Activated T-cell treated with anti-CD3 and anti-CD28 coated beads for 4 hours (primary cell): ENCODE data around the gene ZBTB21.

Experiments used
- DNase-seq: peaks from one replicate; pipeline ENCODE4 v3.0.0-alpha.2; 2020

The ZBTB21 gene

GRCh38 chr21:41987310-41987709, 22.9 kb downstream of the ZBTB21 start:
- no peak for DNase-seq

GRCh38 chr21:41985662-41986416, 24.3 kb downstream of the ZBTB21 start:
- no peak for DNase-seq

GRCh38 chr21:41983229-41983628, 26.9 kb downstream of the ZBTB21 start:
- DNase-seq, result no peak

- DNase-seq, result no peak
Measured at GRCh38 chr21:41980561-41980960, 29.6 kb downstream of the ZBTB21 start.

GRCh38 chr21:41979751-41980369, 30.3 kb downstream of the ZBTB21 start:
- no peak for DNase-seq

- no peak for DNase-seq
Measured at GRCh38 chr21:41979335-41979734, 30.8 kb downstream of the ZBTB21 start.

- no peak for DNase-seq
Measured at GRCh38 chr21:41977034-41977950, 32.9 kb downstream of the ZBTB21 start.

GRCh38 chr21:41976611-41977010, 33.5 kb downstream of the ZBTB21 start:
- no peak for DNase-seq

- DNase-seq, result no peak
Measured at GRCh38 chr21:41975391-41976272, 34.5 kb downstream of the ZBTB21 start.

GRCh38 chr21:41974752-41975053, 35.5 kb downstream of the ZBTB21 start:
- no peak for DNase-seq

- DNase-seq, result no peak
Measured at GRCh38 chr21:41973861-41974751, 36.1 kb downstream of the ZBTB21 start.

GRCh38 chr21:41973427-41973831, 36.7 kb downstream of the ZBTB21 start:
- DNase-seq, result no peak

GRCh38 chr21:41972511-41973205, 37.5 kb downstream of the ZBTB21 start:
- no peak for DNase-seq

- no peak for DNase-seq
Measured at GRCh38 chr21:41971891-41972290, 38.3 kb downstream of the ZBTB21 start.

- DNase-seq, result no peak
Measured at GRCh38 chr21:41970751-41971653, 39.2 kb downstream of the ZBTB21 start.

- DNase-seq, result no peak
Measured at GRCh38 chr21:41970106-41970391, 40.1 kb downstream of the ZBTB21 start.

GRCh38 chr21:41967708-41968107, 42.5 kb downstream of the ZBTB21 start:
- DNase-seq, result no peak

GRCh38 chr21:41966872-41967621, 43.1 kb downstream of the ZBTB21 start:
- no peak for DNase-seq
